SK-N-SH treated with all-trans-retinoic acid at 6 μM for 48 hours (cell line): Measurements from ENCODE around the gene TGFBI.
A peak's percentile ranks its signal among the peaks of the same experiment; 100 is the strongest.

Experiments used
- ARNTL ChIP-seq: fragments of 450-650 bp; formaldehyde crosslinking; IDR thresholded peaks from 2 replicates; pipeline ENCODE4 v1.5.0; 2020; ENCODE audit warnings: low read depth, mild to moderate bottlenecking, moderate library complexity, borderline replicate concordance
- BACH2 ChIP-seq: fragments of 250-450 bp; sonication (Bioruptor Pico); IDR thresholded peaks from 2 replicates; pipeline ENCODE4 v1.9.0; 2021; ENCODE audit warnings: mild to moderate bottlenecking, borderline replicate concordance
- CSDC2 ChIP-seq: fragments of 250-450 bp; sonication (Bioruptor Pico); IDR thresholded peaks from 2 replicates; pipeline ENCODE4 v1.5.0; 2020; ENCODE audit warnings: mild to moderate bottlenecking, moderate library complexity
- CSRNP3 ChIP-seq: fragments of 250-450 bp; sonication (Bioruptor Pico); IDR thresholded peaks from 2 replicates; pipeline ENCODE4 v1.5.1; 2021; ENCODE audit warnings: mild to moderate bottlenecking, moderate library complexity
- OSR1 ChIP-seq: fragments of 250-450 bp; sonication (Bioruptor Pico); IDR thresholded peaks from 2 replicates; pipeline ENCODE4 v1.8.0; 2022; ENCODE audit warnings: moderate library complexity, mild to moderate bottlenecking, inconsistent platforms
- TSHZ2 ChIP-seq: fragments of 250-450 bp; sonication (Bioruptor Pico); IDR thresholded peaks from 2 replicates; pipeline ENCODE4 v1.5.0; 2020; ENCODE audit warnings: mild to moderate bottlenecking, moderate library complexity
- ZFP3 ChIP-seq: fragments of 250-450 bp; sonication (Bioruptor Pico); IDR thresholded peaks from 2 replicates; pipeline ENCODE4 v1.5.0; 2020; ENCODE audit warnings: mild to moderate bottlenecking, moderate library complexity
- ZNF8 ChIP-seq: fragments of 450-650 bp; formaldehyde crosslinking; IDR thresholded peaks from 2 replicates; pipeline ENCODE4 v1.5.0; 2020; ENCODE audit warnings: mild to moderate bottlenecking, moderate library complexity

GRCh38 chr5:136030956-136031611, 2.3 kb downstream of the TGFBI start:
- TF ChIP-seq CSRNP3 (CRISPR knock-in tag) (no peak), ZNF8 (peak; percentile 27; the same call in 1 of the 2 replicates), TSHZ2 (peak; percentile 53; the same call in 1 of the 2 replicates), ARNTL (no peak), BACH2 (CRISPR knock-in tag) (no peak), ZFP3 (CRISPR knock-in tag) (no peak), CSDC2 (CRISPR knock-in tag) (no peak), OSR1 (no peak)
